ENCODE data around the gene FRMD3.

The FRMD3 gene

GRCh38 chr9:83514767-83515166 is 23.4 kb downstream of the FRMD3 start:
- H3K27me3 ChIP-seq, result no peaks in the 10 kb centered on the region
- H3K4me1 ChIP-seq (ENCODE audit: control insufficient read depth in 1 of 2, insufficient read depth in 1 of 2, low read depth in 1 of 2, low read length in 1 of 2), result peaks cover 31 to 33% of the 10 kb centered on the region in 2 experiments
- no peaks in the 10 kb centered on the region for H3K9me3 ChIP-seq
- H3K27ac ChIP-seq, result no peak overlapping the region
- H3K36me3 ChIP-seq, result no peaks in the 10 kb centered on the region
- no peak for TF ChIP-seq CTCF (IDR thresholded peaks at IDR 0.05)
- H3K4me3 ChIP-seq (ENCODE audit: low read depth in 1 of 2, low read length in 1 of 2), result no peak overlapping the region

- peak overlapping the region; percentile 87 for H3K27ac ChIP-seq
- no peaks in the 10 kb centered on the region for H3K27me3 ChIP-seq
- no peak overlapping the region for H3K4me3 ChIP-seq (ENCODE audit: low read depth in 1 of 2, low read length in 1 of 2)
- H3K36me3 ChIP-seq, result no peaks in the 10 kb centered on the region
- TF ChIP-seq CTCF (IDR thresholded peaks at IDR 0.05), result no peak
- no peaks in the 10 kb centered on the region for H3K9me3 ChIP-seq
- peaks cover 41 to 47% of the 10 kb centered on the region in 2 experiments for H3K4me1 ChIP-seq (ENCODE audit: control insufficient read depth in 1 of 2, insufficient read depth in 1 of 2, low read depth in 1 of 2, low read length in 1 of 2)
Measured at GRCh38 chr9:83512621-83513020, 25.6 kb downstream of the FRMD3 start.

GRCh38 chr9:83511051-83511450 is 27.1 kb downstream of the FRMD3 start:
- no peaks in the 10 kb centered on the region for H3K36me3 ChIP-seq
- no peaks in the 10 kb centered on the region for H3K27me3 ChIP-seq
- no peak for TF ChIP-seq CTCF (IDR thresholded peaks at IDR 0.05)
- no peak overlapping the region for H3K4me3 ChIP-seq (ENCODE audit: low read depth in 1 of 2, low read length in 1 of 2)
- H3K4me1 ChIP-seq (ENCODE audit: control insufficient read depth in 1 of 2, insufficient read depth in 1 of 2, low read depth in 1 of 2, low read length in 1 of 2), result peaks cover 41 to 47% of the 10 kb centered on the region in 2 experiments
- no peaks in the 10 kb centered on the region for H3K9me3 ChIP-seq
- peak overlapping the region; percentile 87 for H3K27ac ChIP-seq

GRCh38 chr9:83509402-83509801 is 28.8 kb downstream of the FRMD3 start:
- Histone ChIP-seq H3K27ac (peak overlapping the region; percentile 84), H3K36me3 (no peaks in the 10 kb centered on the region), H3K27me3 (no peaks in the 10 kb centered on the region), H3K4me1 (ENCODE audit: control insufficient read depth in 1 of 2, insufficient read depth in 1 of 2, low read depth in 1 of 2, low read length in 1 of 2) (peaks cover 41 to 47% of the 10 kb centered on the region in 2 experiments), H3K4me3 (ENCODE audit: low read depth in 1 of 2, low read length in 1 of 2) (no peak overlapping the region), H3K9me3 (no peaks in the 10 kb centered on the region)
- no peak for TF ChIP-seq CTCF (IDR thresholded peaks at IDR 0.05)

GRCh38 chr9:83508067-83508466 is 30.1 kb downstream of the FRMD3 start:
- no peaks in the 10 kb centered on the region for H3K27me3 ChIP-seq
- H3K36me3 ChIP-seq, result no peaks in the 10 kb centered on the region
- H3K4me1 ChIP-seq (ENCODE audit: control insufficient read depth in 1 of 2, insufficient read depth in 1 of 2, low read depth in 1 of 2, low read length in 1 of 2), result peaks cover 36 to 40% of the 10 kb centered on the region in 2 experiments
- no peak for TF ChIP-seq CTCF (IDR thresholded peaks at IDR 0.05)
- no peaks in the 10 kb centered on the region for H3K9me3 ChIP-seq
- no peak overlapping the region for H3K4me3 ChIP-seq (ENCODE audit: low read depth in 1 of 2, low read length in 1 of 2)
- peak overlapping the region; percentile 84 for H3K27ac ChIP-seq

- Histone ChIP-seq H3K36me3 (no peaks in the 10 kb centered on the region), H3K4me3 (ENCODE audit: low read depth in 1 of 2, low read length in 1 of 2) (no peak overlapping the region), H3K27ac (no peak overlapping the region), H3K4me1 (ENCODE audit: control insufficient read depth in 1 of 2, insufficient read depth in 1 of 2, low read depth in 1 of 2, low read length in 1 of 2) (peaks cover 12 to 17% of the 10 kb centered on the region in 2 experiments), H3K9me3 (no peaks in the 10 kb centered on the region), H3K27me3 (no peaks in the 10 kb centered on the region)
- no peak for TF ChIP-seq CTCF (IDR thresholded peaks at IDR 0.05)
Measured at GRCh38 chr9:83505282-83505681, 32.9 kb downstream of the FRMD3 start.

Measured in neutrophil (primary cell).